Loucy (cell line): ENCODE data around the gene ZMYND8.

Experiments used
- CTCF ChIP-seq: fragments of 200-600 bp; sonication (generic); conservative IDR thresholded peaks from 2 replicates; pipeline ENCODE4 v1.5.1; 2014; ENCODE audit warnings: mild to moderate bottlenecking, antibody characterized with exemption, low read length
- EZH2phosphoT487 ChIP-seq: fragments of 200-600 bp; IDR thresholded peaks from 2 replicates; pipeline ENCODE4 v1.6.1; 2018; ENCODE audit warnings: antibody characterized with exemption, mild to moderate bottlenecking, moderate library complexity, borderline replicate concordance

GRCh38 chr20:47216819-47217410 lies 139.6 kb downstream of the ZMYND8 start:
- TF ChIP-seq CTCF = no peak
- TF ChIP-seq EZH2phosphoT487 = no peak
